Subcutaneous abdominal adipose tissue (tissue), 5 donors: ENCODE measurements around the gene EHMT1.

Experiments
- H3K27ac ChIP-seq: one replicate; pipeline ENCODE4 v1.7.0; 2013; ENCODE audit warnings: low read depth, mild to moderate bottlenecking, inconsistent platforms, low read length, moderate library complexity
- H3K27me3 ChIP-seq, 5 donors: one replicate each; pipeline ENCODE4 v1.7.0; 2013; ENCODE audit warnings: low read length in 5 of 5, inconsistent platforms in 1 of 5; ENCODE audit not compliant: control insufficient read depth in 5 of 5, insufficient read depth in 4 of 5
- H3K36me3 ChIP-seq, 5 donors: one replicate each; pipeline ENCODE4 v1.7.0; 2013; ENCODE audit warnings: low read length in 5 of 5; ENCODE audit not compliant: control insufficient read depth in 5 of 5, insufficient read depth in 5 of 5
- H3K4me1 ChIP-seq, 5 donors: one replicate each; pipeline ENCODE4 v1.7.0; 2013; ENCODE audit warnings: low read length in 5 of 5, mild to moderate bottlenecking in 3 of 5, moderate library complexity in 1 of 5; ENCODE audit not compliant: control insufficient read depth in 5 of 5, insufficient read depth in 5 of 5
- H3K4me3 ChIP-seq, 5 donors: one replicate each; pipeline ENCODE4 v1.7.0; 2013; ENCODE audit warnings: low read length in 5 of 5, low read depth in 1 of 5
- H3K9ac ChIP-seq, 5 donors: one replicate each; pipeline ENCODE4 v1.7.0; 2013; ENCODE audit warnings: low read length in 5 of 5, mild to moderate bottlenecking in 4 of 5, moderate library complexity in 3 of 5
- H3K9me3 ChIP-seq, 5 donors: one replicate each; pipeline ENCODE4 v1.7.0; 2013; ENCODE audit warnings: low read length in 5 of 5; ENCODE audit not compliant: control insufficient read depth in 5 of 5
- donor health status: healthy.
- donor health status: healthy.
- donor health status: healthy.
- donor health status: healthy.
- donor health status: healthy.

EHMT1 gene

GRCh38 chr9:137813167-137813566, 194.4 kb downstream of the EHMT1 start:
- H3K36me3 ChIP-seq = peaks cover 0 to 83% (median 80%) of the 10 kb centered on the region in 5 donors

GRCh38 chr9:137813651-137814415, 195.0 kb downstream of the EHMT1 start:
- Histone ChIP-seq H3K9me3 (no peaks in the 10 kb centered on the region), H3K27me3 (no peaks in the 10 kb centered on the region), H3K36me3 (peaks cover 0 to 83% (median 80%) of the 10 kb centered on the region in 5 donors), H3K9ac (no peak overlapping the region), H3K27ac (no peak overlapping the region), H3K4me3 (no peak overlapping the region), H3K4me1 (peaks cover 0 to 8% (median 0%) of the 10 kb centered on the region in 5 donors)

More at GRCh38 chr9:137813167-137813566, 194.4 kb downstream of the EHMT1 start:
- Histone ChIP-seq H3K9me3 (no peaks in the 10 kb centered on the region), H3K27ac (no peak overlapping the region), H3K9ac (no peak overlapping the region), H3K4me1 (peaks cover 0 to 8% (median 0%) of the 10 kb centered on the region in 5 donors), H3K4me3 (no peak overlapping the region), H3K27me3 (no peaks in the 10 kb centered on the region)

GRCh38 chr9:137814436-137814835, 195.6 kb downstream of the EHMT1 start:
- Histone ChIP-seq H3K4me1 (peaks cover 0 to 8% (median 0%) of the 10 kb centered on the region in 5 donors), H3K9me3 (no peaks in the 10 kb centered on the region), H3K36me3 (peaks cover 0 to 77% (median 74%) of the 10 kb centered on the region in 5 donors), H3K27me3 (no peaks in the 10 kb centered on the region), H3K27ac (no peak overlapping the region), H3K9ac (no peak overlapping the region), H3K4me3 (no peak overlapping the region)

- Histone ChIP-seq H3K4me3 (no peak overlapping the region), H3K9me3 (no peaks in the 10 kb centered on the region), H3K36me3 (peaks cover 0 to 77% (median 75%) of the 10 kb centered on the region in 5 donors), H3K27ac (no peak overlapping the region), H3K27me3 (no peaks in the 10 kb centered on the region), H3K9ac (no peak overlapping the region), H3K4me1 (peaks cover 0 to 8% (median 0%) of the 10 kb centered on the region in 5 donors)
These were observed 196.0 kb downstream of the EHMT1 start for GRCh38 chr9:137814841-137815240.

GRCh38 chr9:137815256-137816255, 196.8 kb downstream of the EHMT1 start:
- H3K9ac ChIP-seq = no peak overlapping the region
- no peaks in the 10 kb centered on the region for H3K27me3 ChIP-seq
- no peak overlapping the region for H3K4me3 ChIP-seq
- no peak overlapping the region for H3K27ac ChIP-seq
- H3K36me3 ChIP-seq = peaks cover 0 to 84% (median 82%) of the 10 kb centered on the region in 5 donors
- no peaks in the 10 kb centered on the region for H3K9me3 ChIP-seq
- H3K4me1 ChIP-seq = peaks cover 0 to 8% (median 0%) of the 10 kb centered on the region in 5 donors

- Histone ChIP-seq H3K27ac (no peak overlapping the region), H3K9ac (no peak overlapping the region), H3K4me3 (no peak overlapping the region), H3K4me1 (peaks cover 0 to 1% (median 0%) of the 10 kb centered on the region in 5 donors), H3K9me3 (peaks cover 0 to 3% (median 0%) of the 10 kb centered on the region in 5 donors), H3K36me3 (peaks cover 3 to 84% (median 82%) of the 10 kb centered on the region in 5 donors), H3K27me3 (no peaks in the 10 kb centered on the region)
These were observed 197.9 kb downstream of the EHMT1 start for GRCh38 chr9:137816531-137817235.

- H3K4me1 ChIP-seq = no peaks in the 10 kb centered on the region
- H3K36me3 ChIP-seq = peaks cover 4 to 84% (median 81%) of the 10 kb centered on the region in 5 donors
- no peak overlapping the region for H3K9ac ChIP-seq
- no peaks in the 10 kb centered on the region for H3K27me3 ChIP-seq
- no peak overlapping the region for H3K4me3 ChIP-seq
- peaks cover 0 to 3% (median 0%) of the 10 kb centered on the region in 5 donors for H3K9me3 ChIP-seq
- H3K27ac ChIP-seq = no peak overlapping the region
These were observed 198.7 kb downstream of the EHMT1 start for GRCh38 chr9:137817236-137818200.

- no peaks in the 10 kb centered on the region for H3K4me1 ChIP-seq
- H3K4me3 ChIP-seq = no peak overlapping the region
- peaks cover 4 to 77% (median 73%) of the 10 kb centered on the region in 5 donors for H3K36me3 ChIP-seq
- no peak overlapping the region for H3K27ac ChIP-seq
- H3K27me3 ChIP-seq = no peaks in the 10 kb centered on the region
- H3K9me3 ChIP-seq = peaks cover 0 to 3% (median 0%) of the 10 kb centered on the region in 5 donors
- no peak overlapping the region for H3K9ac ChIP-seq
These were observed 199.5 kb downstream of the EHMT1 start for GRCh38 chr9:137818286-137818685.
